Upper lobe of left lung (tissue), 4 donors: ENCODE data around the gene NTF4.

Experiments used
- POLR2A ChIP-seq, 4 donors: fragments of 450-650 bp; IDR thresholded peaks; one replicate each; pipeline ENCODE4 v1.5.1; 2016 to 2017; ENCODE audit warnings: antibody characterized with exemption in 4 of 4, mild to moderate bottlenecking in 2 of 4
- TF ChIP-seq, protein P1 (sequence below), 6 experiments: fragments of 450-650 bp in 4 of 6; fragments of 200-600 bp in 2 of 6; sonication (generic) in 2 of 6; IDR thresholded peaks; one replicate each; pipeline ENCODE4 v1.5.1; 2016 to 2019; ENCODE audit warnings: antibody characterized with exemption in 6 of 6

- TF ChIP-seq POLR2A (IDR thresholded peaks at IDR 0.05) = no peak
- TF ChIP-seq, protein P1, sequence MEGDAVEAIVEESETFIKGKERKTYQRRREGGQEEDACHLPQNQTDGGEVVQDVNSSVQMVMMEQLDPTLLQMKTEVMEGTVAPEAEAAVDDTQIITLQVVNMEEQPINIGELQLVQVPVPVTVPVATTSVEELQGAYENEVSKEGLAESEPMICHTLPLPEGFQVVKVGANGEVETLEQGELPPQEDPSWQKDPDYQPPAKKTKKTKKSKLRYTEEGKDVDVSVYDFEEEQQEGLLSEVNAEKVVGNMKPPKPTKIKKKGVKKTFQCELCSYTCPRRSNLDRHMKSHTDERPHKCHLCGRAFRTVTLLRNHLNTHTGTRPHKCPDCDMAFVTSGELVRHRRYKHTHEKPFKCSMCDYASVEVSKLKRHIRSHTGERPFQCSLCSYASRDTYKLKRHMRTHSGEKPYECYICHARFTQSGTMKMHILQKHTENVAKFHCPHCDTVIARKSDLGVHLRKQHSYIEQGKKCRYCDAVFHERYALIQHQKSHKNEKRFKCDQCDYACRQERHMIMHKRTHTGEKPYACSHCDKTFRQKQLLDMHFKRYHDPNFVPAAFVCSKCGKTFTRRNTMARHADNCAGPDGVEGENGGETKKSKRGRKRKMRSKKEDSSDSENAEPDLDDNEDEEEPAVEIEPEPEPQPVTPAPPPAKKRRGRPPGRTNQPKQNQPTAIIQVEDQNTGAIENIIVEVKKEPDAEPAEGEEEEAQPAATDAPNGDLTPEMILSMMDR (IDR thresholded peaks at IDR 0.05) = no peak
Observed at GRCh38 chr19:49103331-49104085, 38.9 kb upstream of the NTF4 start.
